ENCODE measurements around the gene TOP2A. TPM values are rescaled to one million over a fixed set of nuclear protein-coding genes. Genes with fewer than 3 reads are reported as not detected.
A peak's percentile ranks its signal among the peaks of the same experiment; 100 is the strongest.

The TOP2A gene
- total RNA-seq, 1 experiment from 2014 or later, result 230 TPM

DNA sequence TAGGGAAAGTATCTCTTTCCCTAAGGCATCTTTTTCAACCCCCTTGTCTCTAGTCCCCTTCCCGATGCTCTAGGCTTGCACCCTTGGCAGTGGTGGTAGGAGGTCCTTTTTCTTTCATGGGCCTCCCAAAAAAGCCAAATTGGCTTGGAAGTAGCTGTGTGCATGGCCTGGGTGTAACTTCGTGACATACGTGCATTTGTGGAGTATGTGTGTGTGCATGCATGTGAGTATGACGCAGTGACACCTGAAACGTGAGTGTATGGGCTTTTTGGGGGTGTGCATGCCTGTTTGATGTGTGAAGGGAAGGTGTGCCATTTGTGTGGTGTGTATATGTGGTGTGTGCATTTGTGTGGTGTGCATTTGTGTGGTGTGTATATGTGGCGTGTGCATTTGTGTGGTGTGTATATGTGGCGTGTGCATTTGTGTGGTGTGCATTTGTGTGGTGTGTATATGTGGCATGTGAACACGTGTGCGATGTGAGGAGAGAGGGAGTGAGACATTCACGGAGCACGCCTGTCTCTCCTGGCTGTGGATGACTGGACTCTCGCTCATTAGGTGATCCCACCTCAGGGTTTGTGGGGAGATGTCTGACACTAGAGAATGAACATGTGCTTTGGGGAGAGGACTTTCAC lies 41.3 kb upstream of the TOP2A start:
- peaks cover 31 to 48% of the 10 kb centered on the region in 2 experiments for H3K4me1 Mint-ChIP-seq
- no peak overlapping the region for H3K18ac ChIP-seq (ENCODE audit: insufficient read length, low read depth, low read length)
- H3K4me1 ChIP-seq (ENCODE audit: insufficient read depth, low read length), result peaks cover 7% of the 10 kb centered on the region; the same call in 1 of the 2 replicates
- no peaks in the 10 kb centered on the region for H3K9me3 ChIP-seq (ENCODE audit: control insufficient read depth, low read depth, low read length)
- H3K9ac ChIP-seq (ENCODE audit: extremely low read depth, insufficient read length, low read length), result no peak overlapping the region
- H4K91ac ChIP-seq (ENCODE audit: insufficient read length, low read depth, low read length), result no peak overlapping the region
- H3K23ac ChIP-seq (ENCODE audit: insufficient read length, low read depth, low read length), result no peak overlapping the region
- no peak overlapping the region for H2BK120ac ChIP-seq (ENCODE audit: low read depth, low read length, poor library complexity, severe bottlenecking)
- no peak overlapping the region for H3K27ac ChIP-seq (ENCODE audit: insufficient read length, low read depth, low read length)
- H3K27me3 ChIP-seq (ENCODE audit: insufficient read depth, low read length), result no peaks in the 10 kb centered on the region
- H2AK5ac ChIP-seq (ENCODE audit: insufficient read length, low read length), result no peak overlapping the region
- H3T11ph ChIP-seq (ENCODE audit: low read length), result no peak overlapping the region
- H2BK5ac ChIP-seq (ENCODE audit: insufficient read length, low read length), result no peak overlapping the region
- no peak overlapping the region for H2AFZ ChIP-seq (ENCODE audit: low read length)
- H3K4me3 Mint-ChIP-seq, result peak overlapping the region in 1 of 2 experiments; percentile 22; a peak in 1 of 5 replicates
- no peaks in the 10 kb centered on the region for H3K79me2 ChIP-seq (ENCODE audit: insufficient read depth, low read length)
- H4K5ac ChIP-seq (ENCODE audit: insufficient read length, low read depth, low read length), result no peak overlapping the region
- DNase-seq, result no peak
- no peaks in the 10 kb centered on the region for H3K27me3 Mint-ChIP-seq (ENCODE audit: low read depth)
- peak overlapping the region in 2 of 3 experiments; percentile 1 to 74; a peak in 3 of 7 replicates for H3K27ac Mint-ChIP-seq
- peaks cover 26 to 35% (median 27%) of the 10 kb centered on the region in 3 experiments; a peak in 6 of 7 replicates for H3K36me3 Mint-ChIP-seq (ENCODE audit: insufficient read depth in 1 of 3, low read depth in 3 of 3)
- H2BK15ac ChIP-seq (ENCODE audit: low read depth, low read length), result no peak overlapping the region
- WGBS (ENCODE audit: extremely low coverage, insufficient read length, low lambda C conversion rate), result no CpG with 5 or more reads among the region's 12 CpGs
- H3K9me3 Mint-ChIP-seq, result no peaks in the 10 kb centered on the region
- H2BK12ac ChIP-seq (ENCODE audit: insufficient read length, low read depth, low read length), result no peak overlapping the region
- H3K79me1 ChIP-seq (ENCODE audit: insufficient read depth, low read depth, low read length, poor library complexity, severe bottlenecking), result no peaks in the 10 kb centered on the region
- H4K20me1 ChIP-seq (ENCODE audit: control insufficient read depth, insufficient read depth, insufficient read length), result peaks cover 2% of the 10 kb centered on the region
- no peak overlapping the region for H3K4me2 ChIP-seq (ENCODE audit: insufficient read depth, insufficient read length, low read length)
- no peak overlapping the region for H3K4ac ChIP-seq (ENCODE audit: low read depth, low read length)
- TF ChIP-seq, protein P1, sequence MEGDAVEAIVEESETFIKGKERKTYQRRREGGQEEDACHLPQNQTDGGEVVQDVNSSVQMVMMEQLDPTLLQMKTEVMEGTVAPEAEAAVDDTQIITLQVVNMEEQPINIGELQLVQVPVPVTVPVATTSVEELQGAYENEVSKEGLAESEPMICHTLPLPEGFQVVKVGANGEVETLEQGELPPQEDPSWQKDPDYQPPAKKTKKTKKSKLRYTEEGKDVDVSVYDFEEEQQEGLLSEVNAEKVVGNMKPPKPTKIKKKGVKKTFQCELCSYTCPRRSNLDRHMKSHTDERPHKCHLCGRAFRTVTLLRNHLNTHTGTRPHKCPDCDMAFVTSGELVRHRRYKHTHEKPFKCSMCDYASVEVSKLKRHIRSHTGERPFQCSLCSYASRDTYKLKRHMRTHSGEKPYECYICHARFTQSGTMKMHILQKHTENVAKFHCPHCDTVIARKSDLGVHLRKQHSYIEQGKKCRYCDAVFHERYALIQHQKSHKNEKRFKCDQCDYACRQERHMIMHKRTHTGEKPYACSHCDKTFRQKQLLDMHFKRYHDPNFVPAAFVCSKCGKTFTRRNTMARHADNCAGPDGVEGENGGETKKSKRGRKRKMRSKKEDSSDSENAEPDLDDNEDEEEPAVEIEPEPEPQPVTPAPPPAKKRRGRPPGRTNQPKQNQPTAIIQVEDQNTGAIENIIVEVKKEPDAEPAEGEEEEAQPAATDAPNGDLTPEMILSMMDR (conservative IDR thresholded peaks at IDR 0.05), result no peak
- no peak overlapping the region for H3K56ac ChIP-seq (ENCODE audit: insufficient read length, low read depth, low read length)
- H4K8ac ChIP-seq (replicated peaks; ENCODE audit: insufficient read length, low read depth, low read length), result no peak overlapping the region
- no peak overlapping the region for H2BK20ac ChIP-seq (ENCODE audit: low read depth, low read length, poor library complexity, severe bottlenecking)
- no peaks in the 10 kb centered on the region for H3K23me2 ChIP-seq (ENCODE audit: insufficient read length, low read depth, low read length, poor library complexity, severe bottlenecking)
- H3K14ac ChIP-seq (ENCODE audit: insufficient read depth, low read length), result no peak overlapping the region
